ENCODE results near the gene LAMA2.

The LAMA2 gene

DNA sequence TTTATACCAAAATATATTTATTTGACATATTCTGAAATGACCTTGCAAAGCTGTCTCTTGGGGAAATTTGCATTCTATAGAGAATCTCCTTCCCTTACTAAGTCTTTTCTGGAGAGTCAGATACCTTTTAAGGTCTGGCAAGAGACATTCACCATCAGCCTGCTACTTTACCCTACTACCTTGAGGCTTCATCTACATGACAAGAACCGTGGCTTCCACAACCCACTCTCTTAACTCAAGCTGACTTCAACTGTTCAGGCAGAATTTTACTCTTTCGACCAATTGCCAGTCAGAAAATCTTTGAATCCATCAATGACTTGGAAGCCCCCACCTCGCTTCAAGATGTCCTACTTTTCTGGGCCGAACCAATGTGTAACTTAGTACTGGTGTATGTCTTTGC, 314.2 kb downstream of the LAMA2 start:
- TF ChIP-seq, protein P1, sequence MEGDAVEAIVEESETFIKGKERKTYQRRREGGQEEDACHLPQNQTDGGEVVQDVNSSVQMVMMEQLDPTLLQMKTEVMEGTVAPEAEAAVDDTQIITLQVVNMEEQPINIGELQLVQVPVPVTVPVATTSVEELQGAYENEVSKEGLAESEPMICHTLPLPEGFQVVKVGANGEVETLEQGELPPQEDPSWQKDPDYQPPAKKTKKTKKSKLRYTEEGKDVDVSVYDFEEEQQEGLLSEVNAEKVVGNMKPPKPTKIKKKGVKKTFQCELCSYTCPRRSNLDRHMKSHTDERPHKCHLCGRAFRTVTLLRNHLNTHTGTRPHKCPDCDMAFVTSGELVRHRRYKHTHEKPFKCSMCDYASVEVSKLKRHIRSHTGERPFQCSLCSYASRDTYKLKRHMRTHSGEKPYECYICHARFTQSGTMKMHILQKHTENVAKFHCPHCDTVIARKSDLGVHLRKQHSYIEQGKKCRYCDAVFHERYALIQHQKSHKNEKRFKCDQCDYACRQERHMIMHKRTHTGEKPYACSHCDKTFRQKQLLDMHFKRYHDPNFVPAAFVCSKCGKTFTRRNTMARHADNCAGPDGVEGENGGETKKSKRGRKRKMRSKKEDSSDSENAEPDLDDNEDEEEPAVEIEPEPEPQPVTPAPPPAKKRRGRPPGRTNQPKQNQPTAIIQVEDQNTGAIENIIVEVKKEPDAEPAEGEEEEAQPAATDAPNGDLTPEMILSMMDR (IDR thresholded peaks at IDR 0.05; ENCODE audit: extremely low read depth, insufficient read depth, missing control alignments): no peak
- DNase-seq (ENCODE audit: low spot score): no peak
- in situ Hi-C loops (cut with MboI; ENCODE audit: low pct_unique_long_range_greater_than_20kb, low sequenced_read_pairs, unreplicated experiment): no loop called here

DNA sequence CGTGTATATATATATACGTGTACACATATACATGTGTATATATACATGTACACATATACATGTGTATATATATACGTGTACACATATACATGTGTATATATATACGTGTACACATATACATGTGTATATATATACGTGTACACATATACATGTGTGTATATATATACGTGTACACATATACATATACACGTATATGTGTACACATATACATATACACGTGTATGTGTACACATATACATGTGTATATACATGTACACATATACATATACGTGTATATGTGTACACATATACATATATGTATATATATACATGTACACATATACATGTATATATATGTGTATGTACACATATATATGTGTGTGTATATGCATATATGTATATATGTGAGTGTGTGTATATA, 317.2 kb downstream of the LAMA2 start:
- no peak for DNase-seq (ENCODE audit: low spot score)
- in situ Hi-C loops (cut with MboI; ENCODE audit: low pct_unique_long_range_greater_than_20kb, low sequenced_read_pairs, unreplicated experiment): no loop called here
- TF ChIP-seq, protein P1 (IDR thresholded peaks at IDR 0.05; ENCODE audit: extremely low read depth, insufficient read depth, missing control alignments): no peak

DNA sequence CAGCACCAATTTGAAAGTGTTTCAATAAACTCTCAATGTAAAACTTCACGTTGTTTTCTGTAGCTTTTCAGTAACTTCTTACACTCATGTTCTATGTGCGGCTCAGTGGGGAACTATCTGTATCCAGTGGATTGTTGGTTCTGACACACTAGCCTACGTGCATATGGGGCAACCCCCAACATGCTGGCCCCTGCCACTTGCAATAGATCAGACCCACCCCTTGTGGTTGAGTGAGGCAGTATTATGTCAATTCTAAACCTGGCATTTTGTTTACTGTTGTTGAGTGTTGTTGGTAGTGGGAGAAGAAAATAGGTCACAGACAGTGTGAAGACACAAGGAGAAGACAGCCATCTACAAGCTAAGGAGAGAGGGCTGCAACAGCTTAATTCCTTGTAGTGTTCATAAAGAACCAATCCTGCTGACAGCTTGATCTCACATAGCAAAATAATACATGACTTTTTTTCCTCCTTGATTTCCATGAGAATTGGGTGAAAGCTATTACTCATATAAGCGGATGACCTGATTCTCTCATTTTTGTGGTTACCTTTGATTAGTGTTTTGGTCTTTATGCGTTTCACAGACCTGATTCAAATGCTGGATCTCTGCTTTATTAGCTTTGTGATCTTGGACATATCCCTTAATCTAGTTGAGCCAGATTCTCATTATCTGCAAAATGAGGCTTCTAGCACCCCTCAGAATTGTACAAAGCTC, 320.4 kb downstream of the LAMA2 start:
- DNase-seq (ENCODE audit: low spot score): no peak
- in situ Hi-C loops (cut with MboI; ENCODE audit: low pct_unique_long_range_greater_than_20kb, low sequenced_read_pairs, unreplicated experiment): no loop called here
- TF ChIP-seq, protein P1 (IDR thresholded peaks at IDR 0.05; ENCODE audit: extremely low read depth, insufficient read depth, missing control alignments): no peak

DNA sequence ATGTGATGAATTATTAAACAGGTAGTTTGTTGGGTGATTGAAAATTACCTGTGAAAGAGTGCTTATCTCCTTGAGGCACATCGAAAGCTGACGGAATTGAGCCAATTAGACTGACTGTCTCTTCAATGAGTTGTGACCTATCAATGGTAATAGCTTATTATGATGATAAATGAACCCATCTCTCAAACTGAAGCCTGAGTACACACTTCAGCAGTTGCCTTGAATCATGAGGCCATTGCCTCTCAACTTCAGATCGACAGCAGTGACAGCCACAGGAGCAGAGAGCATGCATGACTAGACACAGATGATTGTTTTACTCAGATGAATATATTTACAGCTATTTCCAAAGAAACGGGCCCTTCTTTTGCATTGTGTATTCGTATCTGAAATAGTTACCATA, 323.9 kb downstream of the LAMA2 start:
- in situ Hi-C loops (cut with MboI; ENCODE audit: low pct_unique_long_range_greater_than_20kb, low sequenced_read_pairs, unreplicated experiment): no loop called here
- TF ChIP-seq, protein P1 (IDR thresholded peaks at IDR 0.05; ENCODE audit: extremely low read depth, insufficient read depth, missing control alignments): no peak
- DNase-seq (ENCODE audit: low spot score): no peak

DNA sequence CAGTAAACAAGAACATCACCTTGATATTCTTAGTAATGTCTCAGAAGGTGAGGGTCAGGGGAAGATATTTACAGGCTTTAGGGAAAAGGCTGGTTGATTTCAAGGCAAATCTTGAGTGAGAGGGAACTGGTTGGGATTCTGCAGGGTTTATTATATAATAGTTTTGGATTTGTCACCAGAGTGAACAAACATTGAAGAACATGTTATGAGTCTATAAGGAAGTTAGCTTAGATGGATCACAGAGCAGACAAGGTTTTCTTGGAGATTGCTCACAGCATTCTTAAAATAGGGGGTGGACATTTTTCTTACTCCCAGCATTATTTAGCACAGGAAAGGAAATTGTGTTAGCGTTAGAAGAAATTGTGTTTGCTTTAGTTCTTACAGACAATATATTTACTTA, 324.9 kb downstream of the LAMA2 start:
- TF ChIP-seq, protein P1 (IDR thresholded peaks at IDR 0.05; ENCODE audit: extremely low read depth, insufficient read depth, missing control alignments): no peak
- in situ Hi-C loops (cut with MboI; ENCODE audit: low pct_unique_long_range_greater_than_20kb, low sequenced_read_pairs, unreplicated experiment): no loop called here
- no peak for DNase-seq (ENCODE audit: low spot score)

DNA sequence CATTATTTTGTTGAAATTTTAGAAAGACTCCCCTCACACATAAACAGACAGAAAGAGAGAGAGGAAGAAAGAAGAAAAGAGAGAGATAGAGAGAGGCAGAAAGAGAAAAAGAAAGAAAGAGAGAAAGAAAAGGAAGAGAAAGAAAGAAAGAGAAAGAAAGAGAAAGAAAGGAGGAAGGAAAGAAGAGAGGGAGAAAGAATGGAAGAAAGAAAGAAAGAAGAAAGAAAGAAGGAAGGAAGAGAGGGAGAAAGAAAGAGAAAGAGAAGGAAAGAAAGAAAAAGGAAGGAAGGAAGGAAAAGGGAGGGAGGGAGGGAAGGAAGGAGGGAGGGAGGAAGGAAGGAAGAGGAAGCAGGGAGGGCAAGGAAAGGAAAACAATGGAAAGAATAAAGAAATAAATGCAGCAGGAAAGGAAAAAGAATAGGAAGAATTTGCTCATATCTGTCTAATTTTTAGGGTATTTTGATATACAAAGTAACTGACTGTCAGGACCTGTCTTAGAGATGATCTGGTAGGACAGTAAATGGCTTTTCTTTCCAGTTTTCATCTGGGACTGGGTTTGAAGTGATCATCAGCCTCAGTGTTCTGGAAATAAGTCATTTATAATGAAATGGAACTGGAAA, 325.6 kb downstream of the LAMA2 start:
- in situ Hi-C loops (cut with MboI; ENCODE audit: low pct_unique_long_range_greater_than_20kb, low sequenced_read_pairs, unreplicated experiment): no loop called here
- DNase-seq (ENCODE audit: low spot score): no peak

More for the DNA sequence above, 325.6 kb downstream of the LAMA2 start:
- TF ChIP-seq, protein P1 (IDR thresholded peaks at IDR 0.05; ENCODE audit: extremely low read depth, insufficient read depth, missing control alignments): no peak
